Mucosa of descending colon (tissue), 3 donors: ENCODE results near the gene ZMYND11. TPM values are rescaled to one million over a fixed set of nuclear protein-coding genes. Genes with fewer than 3 reads are reported as not detected.
"Not testable (repeated sequence)": the region's sequence is repeated elsewhere in the genome, so short reads cannot be mapped to it uniquely, and the experiment has no call there.

Experiments
- ATAC-seq: fragments of 200-7000 bp; cut with Tn5 transposase; one replicate; pipeline ENCODE4 v1.9.1; 2020; ENCODE audit warnings: mild to moderate bottlenecking, moderate library complexity
- DNase-seq, 3 donors: peaks; one replicate each; pipeline ENCODE4 v3.0.0-alpha.2; 2020
- H3K36me3 ChIP-seq: fragments of 200-600 bp; one replicate; pipeline ENCODE4 v1.8.0; 2021; ENCODE audit warnings: low read depth, mild to moderate bottlenecking
- H3K4me1 ChIP-seq: fragments of 200-600 bp; one replicate; pipeline ENCODE4 v1.8.0; 2021; ENCODE audit warnings: low read depth, mild to moderate bottlenecking
- H3K4me3 ChIP-seq: fragments of 200-600 bp; one replicate; pipeline ENCODE4 v1.8.0; 2021; ENCODE audit warnings: mild to moderate bottlenecking
- H3K9me3 ChIP-seq: fragments of 200-600 bp; one replicate; pipeline ENCODE4 v1.8.0; 2021; ENCODE audit warnings: mild to moderate bottlenecking
- intact Hi-C, 2 donors: fragments of 100-400 bp; cut with DNase I in 1 of 2; cut with micrococcal nuclease in 1 of 2; formaldehyde crosslinking; loops; one replicate each; pipeline versions ENCODE4 v1.11.0 to v1.11.1; 2022; cut with DNase I, micrococcal nuclease
- total RNA-seq, 3 donors: library from RNA; stranded (reverse); fragmentation: NEBNext Ultra II Directional in 2 of 3; extraction: Animal tissue kit (Norgen Biotek cat#: 25700) in 2 of 3; gene quantifications; one replicate each; pipeline versions ENCODE4 v1.2.1 to v1.2.4, GENCODE V29; 2021 to 2023
- TF ChIP-seq, protein P1 (sequence below): fragments of 200-600 bp; IDR thresholded peaks from one replicate; pipeline ENCODE4 v1.8.0; 2022; ENCODE audit warnings: antibody characterized with exemption, mild to moderate bottlenecking
- donor health status: DM: no; HTN: no; CAD: no; lungs with moderate emphysema.
- donor health status: DM: no; HTN: no; CAD: no.
- donor health status: DM: no; HTN: yes; CAD: no.

ZMYND11 gene
- total RNA-seq, 3 donors from 2014 or later: 34.5 to 131 (median 37.6) TPM

DNA sequence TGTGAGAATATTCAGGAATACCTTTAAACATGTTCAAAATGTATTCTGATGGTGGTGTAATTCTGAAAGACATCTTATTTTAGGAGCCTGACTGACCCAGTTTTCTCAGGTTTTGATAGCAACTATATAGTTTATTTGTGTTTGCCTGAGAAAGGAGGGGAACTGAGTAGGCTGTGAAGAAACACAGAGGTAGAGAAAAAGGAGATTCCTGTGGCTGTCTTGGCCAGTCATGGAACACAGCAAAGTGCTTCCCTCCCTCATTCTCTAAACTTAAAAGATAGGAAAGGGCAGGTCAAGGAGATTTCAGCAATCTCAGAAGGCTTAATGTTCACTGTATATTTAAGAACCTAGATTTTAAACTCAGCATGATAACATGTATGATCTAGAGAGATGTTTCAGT is 43.5 kb downstream of the ZMYND11 start:
- ATAC-seq (no peak), DNase-seq (no peak)
- Histone ChIP-seq H3K9me3 (peaks cover 2% of the 10 kb centered on the region), H3K36me3 (no peaks in the 10 kb centered on the region), H3K4me1 (no peaks in the 10 kb centered on the region), H3K4me3 (no peak overlapping the region)
- TF ChIP-seq, protein P1, sequence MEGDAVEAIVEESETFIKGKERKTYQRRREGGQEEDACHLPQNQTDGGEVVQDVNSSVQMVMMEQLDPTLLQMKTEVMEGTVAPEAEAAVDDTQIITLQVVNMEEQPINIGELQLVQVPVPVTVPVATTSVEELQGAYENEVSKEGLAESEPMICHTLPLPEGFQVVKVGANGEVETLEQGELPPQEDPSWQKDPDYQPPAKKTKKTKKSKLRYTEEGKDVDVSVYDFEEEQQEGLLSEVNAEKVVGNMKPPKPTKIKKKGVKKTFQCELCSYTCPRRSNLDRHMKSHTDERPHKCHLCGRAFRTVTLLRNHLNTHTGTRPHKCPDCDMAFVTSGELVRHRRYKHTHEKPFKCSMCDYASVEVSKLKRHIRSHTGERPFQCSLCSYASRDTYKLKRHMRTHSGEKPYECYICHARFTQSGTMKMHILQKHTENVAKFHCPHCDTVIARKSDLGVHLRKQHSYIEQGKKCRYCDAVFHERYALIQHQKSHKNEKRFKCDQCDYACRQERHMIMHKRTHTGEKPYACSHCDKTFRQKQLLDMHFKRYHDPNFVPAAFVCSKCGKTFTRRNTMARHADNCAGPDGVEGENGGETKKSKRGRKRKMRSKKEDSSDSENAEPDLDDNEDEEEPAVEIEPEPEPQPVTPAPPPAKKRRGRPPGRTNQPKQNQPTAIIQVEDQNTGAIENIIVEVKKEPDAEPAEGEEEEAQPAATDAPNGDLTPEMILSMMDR: no peak
- intact Hi-C loops: no loop called here

DNA sequence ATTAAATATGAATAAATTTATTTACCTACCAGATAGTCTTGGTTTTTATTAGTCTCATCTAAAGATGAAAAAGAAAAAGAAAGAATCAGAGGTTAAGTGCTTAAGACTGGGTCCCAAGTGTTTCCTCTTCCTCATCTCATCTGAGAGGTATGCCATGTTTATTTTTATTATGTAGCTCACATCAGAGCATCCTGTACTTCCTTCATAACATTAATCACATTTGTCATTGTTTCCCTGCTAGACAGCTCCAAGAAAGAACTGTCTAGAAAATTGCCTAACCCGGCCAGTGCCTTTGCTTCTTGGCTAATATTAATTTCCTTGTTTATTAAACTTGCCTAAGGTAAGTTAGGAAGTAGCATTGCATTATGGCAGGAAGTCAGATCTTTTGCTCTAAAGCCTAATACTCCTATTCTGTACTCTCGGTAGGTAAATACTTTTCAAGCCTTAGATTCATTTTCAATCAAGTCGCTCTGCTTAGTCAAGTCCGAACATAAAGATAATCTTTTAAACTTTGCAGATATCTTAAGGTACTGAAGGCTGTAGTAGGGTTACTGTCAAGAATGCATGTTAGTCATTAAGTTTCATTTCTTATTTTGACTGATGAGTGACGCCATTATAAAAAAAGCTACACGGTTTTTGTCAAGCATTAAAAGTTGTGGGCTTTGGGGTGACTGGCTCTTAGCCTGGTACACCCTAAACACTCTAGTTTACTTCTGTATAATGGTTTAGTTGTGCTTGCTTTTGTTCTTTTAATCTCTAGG is 47.4 kb downstream of the ZMYND11 start:
- H3K4me1 ChIP-seq: no peaks in the 10 kb centered on the region
- intact Hi-C loops: no loop called here
- H3K9me3 ChIP-seq: peaks cover 8% of the 10 kb centered on the region
- TF ChIP-seq, protein P1: no peak
- ATAC-seq (no peak), DNase-seq (no peak)
- H3K4me3 ChIP-seq: no peak overlapping the region
- H3K36me3 ChIP-seq: no peaks in the 10 kb centered on the region

DNA sequence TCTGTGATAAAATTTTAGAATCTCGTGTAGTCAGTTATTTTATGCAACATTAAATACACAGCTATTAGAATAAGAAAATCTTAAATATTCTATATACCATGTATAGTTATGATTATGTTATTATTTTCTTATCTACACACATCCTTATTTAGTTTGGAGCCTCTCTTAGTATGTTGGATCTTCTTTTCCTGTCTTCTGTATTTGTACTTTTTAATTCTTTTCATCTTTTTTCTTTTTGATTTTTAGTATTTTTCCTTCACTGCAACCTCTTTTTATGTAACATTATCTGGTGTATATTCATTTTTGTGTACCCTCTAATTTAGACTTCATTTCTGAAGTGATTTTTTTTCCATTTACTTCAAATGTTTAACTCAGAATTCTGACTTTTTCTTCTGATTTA is 48.9 kb downstream of the ZMYND11 start:
- H3K36me3 ChIP-seq: no peaks in the 10 kb centered on the region

DNA sequence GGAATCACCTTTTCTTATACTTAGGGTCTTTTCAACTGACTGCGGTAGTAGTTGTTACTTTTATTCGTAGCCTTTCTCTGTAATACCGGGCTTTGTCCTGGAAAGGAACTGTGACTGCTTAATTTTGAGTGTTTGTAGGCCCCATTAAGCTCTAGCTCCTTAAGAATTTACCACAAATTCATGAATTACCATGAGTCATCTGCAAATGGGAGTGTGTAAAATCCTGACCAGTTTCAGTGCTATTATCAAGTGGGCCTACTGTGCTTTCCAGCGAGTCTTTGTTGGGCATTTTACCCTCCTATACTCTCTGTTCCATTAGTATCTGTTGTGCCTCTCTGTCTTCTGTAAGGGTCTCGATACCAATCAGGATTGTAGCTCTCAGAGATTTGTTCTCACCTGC is 49.7 kb downstream of the ZMYND11 start:
- intact Hi-C loops: no loop called here
- H3K4me1 ChIP-seq: no peaks in the 10 kb centered on the region
- H3K9me3 ChIP-seq: peaks cover 8% of the 10 kb centered on the region
- TF ChIP-seq, protein P1: no peak
- DNase-seq (no peak), ATAC-seq (no peak)
- H3K36me3 ChIP-seq: no peaks in the 10 kb centered on the region
- H3K4me3 ChIP-seq: no peak overlapping the region

More for the DNA sequence above, 48.9 kb downstream of the ZMYND11 start:
- ATAC-seq: no peak
- DNase-seq: no peak
- TF ChIP-seq, protein P1: no peak
- no peaks in the 10 kb centered on the region for H3K4me1 ChIP-seq
- peaks cover 8% of the 10 kb centered on the region for H3K9me3 ChIP-seq
- intact Hi-C loops: no loop called here
- no peak overlapping the region for H3K4me3 ChIP-seq

DNA sequence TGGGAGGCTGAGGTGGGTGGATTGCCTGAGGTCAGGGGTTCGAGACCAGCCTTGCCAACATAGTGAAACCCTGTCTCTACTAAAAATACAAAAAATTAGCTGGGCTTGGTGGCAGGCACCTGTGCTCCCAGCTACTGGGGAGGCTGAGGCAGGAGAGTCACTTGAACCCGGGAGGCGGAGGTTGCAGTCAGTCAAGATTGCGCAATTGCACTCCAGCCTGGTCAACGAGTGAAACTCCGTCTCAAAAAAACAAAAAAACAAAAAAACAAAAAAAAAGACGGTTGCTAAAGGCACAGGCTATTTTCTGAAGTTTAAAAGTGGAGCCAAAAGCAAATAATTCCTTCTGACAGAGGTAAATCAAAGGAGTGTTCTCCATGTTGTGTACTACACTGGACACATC is 50.3 kb downstream of the ZMYND11 start:
- intact Hi-C loops, H3K9me3 ChIP-seq, DNase-seq, H3K36me3 ChIP-seq, H3K4me1 ChIP-seq, ATAC-seq, H3K4me3 ChIP-seq: not testable (repeated sequence)

DNA sequence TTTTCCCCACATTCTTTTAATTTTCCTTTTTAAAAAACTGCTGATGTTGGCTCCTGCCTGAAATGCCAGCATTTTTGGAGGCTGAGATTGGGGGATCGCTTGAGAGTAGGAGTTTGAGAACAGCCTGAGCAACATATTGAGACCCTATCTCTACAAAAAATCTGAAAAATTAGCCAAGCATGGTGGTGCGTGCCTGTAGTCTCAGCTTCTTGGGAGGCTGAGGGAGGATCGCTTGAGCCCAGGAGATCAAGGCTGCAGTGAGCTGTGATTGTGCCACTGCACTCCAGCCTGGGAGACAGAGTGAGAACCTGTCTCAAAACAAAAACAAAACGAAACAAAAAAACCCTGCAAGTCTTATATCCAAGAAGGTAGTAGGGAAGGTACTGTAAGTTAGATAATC is 51.7 kb downstream of the ZMYND11 start:
- DNase-seq (no peak), ATAC-seq (no peak)
- TF ChIP-seq, protein P1: no peak
- peaks cover 8% of the 10 kb centered on the region for H3K9me3 ChIP-seq
- no peaks in the 10 kb centered on the region for H3K36me3 ChIP-seq
- no peak overlapping the region for H3K4me3 ChIP-seq
- intact Hi-C loops: no loop called here
- H3K4me1 ChIP-seq: no peaks in the 10 kb centered on the region
